OCI-LY3 (cell line): ENCODE measurements around the gene THSD7B.
"Not testable (repeated sequence)": the region's sequence is repeated elsewhere in the genome, so short reads cannot be mapped to it uniquely, and the experiment has no call there.

Source experiments
- H2AFZ ChIP-seq: fragments of 200-600, 300-600 bp; shearing (Covaris generic); 2 replicates; pipeline ENCODE4 v1.6.0; 2014; ENCODE audit warnings: antibody characterized with exemption, low read depth, low read length
- H3K27ac ChIP-seq: fragments of 200-600, 300-600 bp; sonication (generic); 2 replicates; pipeline ENCODE4 v1.5.1; 2014; ENCODE audit warnings: mild to moderate bottlenecking, low read length, moderate library complexity, mixed read lengths
- H3K27me3 ChIP-seq: fragments of 200-600, 300-600 bp; sonication (generic); 2 replicates; pipeline ENCODE4 v1.6.1; 2014; ENCODE audit warnings: low read depth, low read length, mixed read lengths
- H3K36me3 ChIP-seq: fragments of 200-600, 300-600 bp; sonication (generic); replicated peaks from 2 replicates; pipeline ENCODE3; 2014; ENCODE audit warnings: low read depth, low read length, mixed read lengths
- H3K4me1 ChIP-seq: fragments of 300-600, 200-600 bp; sonication (generic); 2 replicates; pipeline ENCODE4 v1.6.1; 2014; ENCODE audit warnings: low read length, mixed read lengths
- H3K4me2 ChIP-seq: fragments of 200-600, 300-600 bp; sonication (generic); 2 replicates; pipeline ENCODE4 v1.6.1; 2014; ENCODE audit warnings: low read length, mixed read lengths
- H3K4me3 ChIP-seq: fragments of 300-600, 200-600 bp; sonication (generic); 2 replicates; pipeline ENCODE4 v1.5.1; 2014; ENCODE audit warnings: antibody characterized with exemption, mild to moderate bottlenecking, low read length, moderate library complexity
- H3K79me2 ChIP-seq: fragments of 300-600, 200-600 bp; shearing (Covaris generic); 2 replicates; pipeline ENCODE4 v1.6.1; 2014; ENCODE audit warnings: mild to moderate bottlenecking, low read length, mixed read lengths
- H3K9ac ChIP-seq: fragments of 300-600, 200-600 bp; shearing (Covaris generic); 2 replicates; pipeline ENCODE4 v1.6.0; 2014; ENCODE audit warnings: mild to moderate bottlenecking, low read length, moderate library complexity
- H3K9me3 ChIP-seq: fragments of 200-600, 300-600 bp; shearing (Covaris generic); 2 replicates; pipeline ENCODE4 v1.6.1; 2014; ENCODE audit warnings: low read length, mixed read lengths; ENCODE audit not compliant: insufficient read depth
- H4K20me1 ChIP-seq: fragments of 200-600, 300-600 bp; sonication (generic); 2 replicates; pipeline ENCODE4 v1.6.1; 2016; ENCODE audit warnings: low read length, mixed read lengths; ENCODE audit not compliant: insufficient read depth
- EZH2phosphoT487 ChIP-seq: fragments of 200-600 bp; shearing (Covaris generic); IDR thresholded peaks from 2 replicates; pipeline ENCODE4 v1.6.1; 2018; ENCODE audit warnings: antibody characterized with exemption, mixed run types, low read depth
- TF ChIP-seq, protein P1 (sequence below): fragments of 200-600, 300-600 bp; sonication (generic); IDR thresholded peaks from 2 replicates; pipeline ENCODE4 v1.5.1; 2014; ENCODE audit warnings: antibody characterized with exemption, low read length, low read depth

The THSD7B gene

DNA sequence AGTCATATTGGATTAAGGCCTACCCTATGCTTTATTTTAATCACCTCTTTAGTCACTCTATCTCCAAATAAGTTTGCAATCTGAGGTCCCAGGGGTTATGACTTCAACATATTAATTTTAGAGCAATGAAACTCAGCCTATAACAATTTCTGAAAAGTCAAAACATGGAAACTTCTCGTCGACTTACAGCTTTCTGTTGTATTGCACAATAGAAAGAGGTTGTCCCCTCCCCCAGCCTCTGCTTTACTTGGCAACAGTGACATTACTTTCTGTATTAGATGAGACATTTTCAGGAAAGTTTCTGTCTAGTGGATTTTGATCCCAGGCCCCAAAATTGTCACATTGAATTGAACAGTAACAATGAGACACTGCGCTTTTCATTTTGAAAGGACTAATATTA is 326.4 kb downstream of the THSD7B start:
- no peaks in the 10 kb centered on the region for H3K36me3 ChIP-seq
- no peaks in the 10 kb centered on the region for H4K20me1 ChIP-seq
- H3K27me3 ChIP-seq: no peaks in the 10 kb centered on the region
- TF ChIP-seq, protein P1, sequence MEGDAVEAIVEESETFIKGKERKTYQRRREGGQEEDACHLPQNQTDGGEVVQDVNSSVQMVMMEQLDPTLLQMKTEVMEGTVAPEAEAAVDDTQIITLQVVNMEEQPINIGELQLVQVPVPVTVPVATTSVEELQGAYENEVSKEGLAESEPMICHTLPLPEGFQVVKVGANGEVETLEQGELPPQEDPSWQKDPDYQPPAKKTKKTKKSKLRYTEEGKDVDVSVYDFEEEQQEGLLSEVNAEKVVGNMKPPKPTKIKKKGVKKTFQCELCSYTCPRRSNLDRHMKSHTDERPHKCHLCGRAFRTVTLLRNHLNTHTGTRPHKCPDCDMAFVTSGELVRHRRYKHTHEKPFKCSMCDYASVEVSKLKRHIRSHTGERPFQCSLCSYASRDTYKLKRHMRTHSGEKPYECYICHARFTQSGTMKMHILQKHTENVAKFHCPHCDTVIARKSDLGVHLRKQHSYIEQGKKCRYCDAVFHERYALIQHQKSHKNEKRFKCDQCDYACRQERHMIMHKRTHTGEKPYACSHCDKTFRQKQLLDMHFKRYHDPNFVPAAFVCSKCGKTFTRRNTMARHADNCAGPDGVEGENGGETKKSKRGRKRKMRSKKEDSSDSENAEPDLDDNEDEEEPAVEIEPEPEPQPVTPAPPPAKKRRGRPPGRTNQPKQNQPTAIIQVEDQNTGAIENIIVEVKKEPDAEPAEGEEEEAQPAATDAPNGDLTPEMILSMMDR: no peak
- TF ChIP-seq EZH2phosphoT487: no peak
- H3K4me3 ChIP-seq: no peak overlapping the region
- no peak overlapping the region for H3K27ac ChIP-seq
- no peaks in the 10 kb centered on the region for H3K9me3 ChIP-seq
- no peak overlapping the region for H3K4me2 ChIP-seq
- H2AFZ ChIP-seq: no peak overlapping the region
- H3K9ac ChIP-seq: no peak overlapping the region
- H3K79me2 ChIP-seq: no peaks in the 10 kb centered on the region
- no peaks in the 10 kb centered on the region for H3K4me1 ChIP-seq

GRCh38 chr2:137093116-137093515 is 327.8 kb downstream of the THSD7B start:
- no peaks in the 10 kb centered on the region for H3K9me3 ChIP-seq
- no peaks in the 10 kb centered on the region for H3K79me2 ChIP-seq
- H3K4me3 ChIP-seq: no peak overlapping the region
- H3K9ac ChIP-seq: no peak overlapping the region
- H3K36me3 ChIP-seq: no peaks in the 10 kb centered on the region
- TF ChIP-seq, protein P1: no peak
- TF ChIP-seq EZH2phosphoT487: no peak
- no peak overlapping the region for H2AFZ ChIP-seq
- no peaks in the 10 kb centered on the region for H4K20me1 ChIP-seq
- H3K27ac ChIP-seq: no peak overlapping the region
- H3K4me2 ChIP-seq: no peak overlapping the region
- peaks cover 6% of the 10 kb centered on the region for H3K4me1 ChIP-seq
- no peaks in the 10 kb centered on the region for H3K27me3 ChIP-seq

DNA sequence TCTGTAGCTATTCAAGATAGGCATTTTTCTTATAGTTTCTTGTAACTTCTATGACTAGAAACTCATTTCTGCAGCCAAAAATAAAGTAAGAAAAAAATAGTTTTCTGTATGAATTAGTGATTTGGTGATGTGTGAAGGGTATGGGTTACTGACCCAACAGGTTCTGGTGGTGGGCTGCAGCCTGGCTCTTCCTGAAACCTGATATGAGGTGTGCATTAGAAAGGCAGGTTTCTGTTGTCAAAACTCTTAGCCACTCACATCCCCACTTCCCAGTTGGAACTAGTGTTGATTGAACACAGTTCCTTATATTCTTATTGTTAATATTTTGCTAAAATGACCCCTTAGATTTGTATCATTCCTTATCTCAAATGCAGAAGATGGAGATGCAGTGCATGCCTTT is 330.8 kb downstream of the THSD7B start:
- H3K36me3 ChIP-seq: no peaks in the 10 kb centered on the region
- H3K9ac ChIP-seq: no peak overlapping the region
- no peak overlapping the region for H2AFZ ChIP-seq
- H3K27me3 ChIP-seq: no peaks in the 10 kb centered on the region
- no peaks in the 10 kb centered on the region for H4K20me1 ChIP-seq
- no peaks in the 10 kb centered on the region for H3K9me3 ChIP-seq
- no peak overlapping the region for H3K4me3 ChIP-seq
- no peak overlapping the region for H3K27ac ChIP-seq
- peaks cover 8% of the 10 kb centered on the region for H3K4me1 ChIP-seq
- no peak overlapping the region for H3K4me2 ChIP-seq
- H3K79me2 ChIP-seq: no peaks in the 10 kb centered on the region
- TF ChIP-seq, protein P1: no peak
- no peak for TF ChIP-seq EZH2phosphoT487

GRCh38 chr2:137096693-137097092 is 331.3 kb downstream of the THSD7B start:
- no peak overlapping the region for H3K4me2 ChIP-seq
- H3K27me3 ChIP-seq: no peaks in the 10 kb centered on the region
- H3K9ac ChIP-seq: no peak overlapping the region
- peaks cover 8% of the 10 kb centered on the region for H3K4me1 ChIP-seq
- no peak overlapping the region for H3K4me3 ChIP-seq
- no peaks in the 10 kb centered on the region for H3K9me3 ChIP-seq
- H3K36me3 ChIP-seq: no peaks in the 10 kb centered on the region
- TF ChIP-seq, protein P1: peak; percentile 40
- no peak for TF ChIP-seq EZH2phosphoT487
- no peak overlapping the region for H3K27ac ChIP-seq
- no peak overlapping the region for H2AFZ ChIP-seq
- no peaks in the 10 kb centered on the region for H3K79me2 ChIP-seq
- no peaks in the 10 kb centered on the region for H4K20me1 ChIP-seq

- H3K27ac ChIP-seq, H3K9ac ChIP-seq, H3K4me1 ChIP-seq, H4K20me1 ChIP-seq, H3K4me3 ChIP-seq, H2AFZ ChIP-seq, H3K27me3 ChIP-seq, H3K9me3 ChIP-seq, H3K36me3 ChIP-seq, H3K79me2 ChIP-seq, H3K4me2 ChIP-seq: not testable (repeated sequence)
Observed at GRCh38 chr2:137101814-137102213, 336.5 kb downstream of the THSD7B start.
